HEK293 (cell line): ENCODE measurements around the gene CD300LF.

ENCODE experiments used
- CTCF ChIA-PET: fragments of 350-600 bp; formaldehyde crosslinking; extraction: SDS; loops from one replicate; lab custom pipeline; 2021; ENCODE audit warnings: antibody characterized with exemption; lab: Yijun Ruan, JAX
- POLR2A ChIA-PET: fragments of 300-600 bp; formaldehyde crosslinking; extraction: SDS; loops from one replicate; lab custom pipeline; 2020; ENCODE audit warnings: antibody characterized with exemption, inconsistent platforms; lab: Yijun Ruan, JAX
- H3K27ac ChIP-seq: fragments of 200-500 bp; sonication (Bioruptor generic); 2 replicates; pipeline ENCODE4 v1.5.1; 2014; ENCODE audit warnings: low read depth, low read length, control low read depth, inconsistent platforms; ENCODE audit errors: extremely low read depth
- H3K36me3 ChIP-seq, 2 experiments: fragments of 200-500 bp in 1 of 2; sonication (Bioruptor generic) in 1 of 2; 1 replicate in 1 of 2; 2 replicates in 1 of 2; pipeline ENCODE4 v1.5.1; 2014 to 2017; ENCODE audit warnings: inconsistent platforms in 2 of 2, low read length in 2 of 2; ENCODE audit not compliant: control insufficient read depth in 2 of 2, insufficient read depth in 1 of 2
- H3K4me1 ChIP-seq: fragments of 200-500 bp; sonication (Bioruptor generic); 2 replicates; pipeline ENCODE4 v1.5.1; 2014; ENCODE audit warnings: mild to moderate bottlenecking, low read length, inconsistent platforms; ENCODE audit not compliant: control insufficient read depth, insufficient read depth
- H3K4me3 ChIP-seq: 2 replicates; pipeline ENCODE4 v1.5.1; 2011; ENCODE audit warnings: low read depth, mild to moderate bottlenecking, control low read depth, low read length, moderate library complexity
- H3K9me3 ChIP-seq: fragments of 200-500 bp; sonication (Bioruptor generic); 2 replicates; pipeline ENCODE4 v1.5.1; 2014; ENCODE audit warnings: low read depth, low read length, inconsistent platforms; ENCODE audit not compliant: control insufficient read depth, insufficient read depth
- FEZF1 ChIP-seq: fragments of 450-650 bp; formaldehyde crosslinking; IDR thresholded peaks from 2 replicates; pipeline ENCODE4 v1.5.1; 2016; ENCODE audit warnings: missing biosample characterization, missing genetic modification characterization
- GLIS1 ChIP-seq: fragments of 450-650 bp; formaldehyde crosslinking; IDR thresholded peaks from 2 replicates; pipeline ENCODE4 v1.5.1; 2016; ENCODE audit warnings: missing biosample characterization, missing genetic modification characterization
- OVOL3 ChIP-seq: fragments of 450-650 bp; formaldehyde crosslinking; IDR thresholded peaks from 2 replicates; pipeline ENCODE4 v1.5.1; 2016; ENCODE audit warnings: missing biosample characterization, missing genetic modification characterization
- PATZ1 ChIP-seq: fragments of 450-650 bp; formaldehyde crosslinking; IDR thresholded peaks from 2 replicates; pipeline ENCODE4 v1.5.1; 2016; ENCODE audit warnings: missing biosample characterization, missing genetic modification characterization
- PRDM2 ChIP-seq: fragments of 450-650 bp; formaldehyde crosslinking; IDR thresholded peaks from 2 replicates; pipeline ENCODE4 v1.5.1; 2016; ENCODE audit warnings: missing biosample characterization, missing genetic modification characterization, borderline replicate concordance
- PRDM4 ChIP-seq: fragments of 450-650 bp; formaldehyde crosslinking; IDR thresholded peaks from 2 replicates; pipeline ENCODE4 v1.5.1; 2017; ENCODE audit warnings: missing biosample characterization, missing genetic modification characterization
- SCRT2 ChIP-seq: fragments of 450-650 bp; formaldehyde crosslinking; IDR thresholded peaks from 2 replicates; pipeline ENCODE4 v1.5.1; 2016; ENCODE audit warnings: missing biosample characterization, missing genetic modification characterization
- ZBTB6 ChIP-seq: fragments of 450-650 bp; formaldehyde crosslinking; IDR thresholded peaks from 2 replicates; pipeline ENCODE4 v1.5.1; 2017; ENCODE audit warnings: missing biosample characterization, missing genetic modification characterization
- ZBTB8A ChIP-seq: fragments of 450-650 bp; formaldehyde crosslinking; IDR thresholded peaks from 2 replicates; pipeline ENCODE4 v1.5.1; 2016; ENCODE audit warnings: missing biosample characterization, missing genetic modification characterization
- ZNF133 ChIP-seq: fragments of 450-650 bp; formaldehyde crosslinking; IDR thresholded peaks from 2 replicates; pipeline ENCODE4 v1.5.1; 2016; ENCODE audit warnings: missing biosample characterization, missing genetic modification characterization
- ZNF174 ChIP-seq: fragments of 450-650 bp; formaldehyde crosslinking; IDR thresholded peaks from 2 replicates; pipeline ENCODE4 v1.5.0; 2017; ENCODE audit warnings: missing biosample characterization, mild to moderate bottlenecking, missing genetic modification characterization
- ZNF274 ChIP-seq, 2 experiments: fragments of 200-500 bp in 1 of 2; fragments of 450-650 bp in 1 of 2; sonication (Bioruptor generic) in 1 of 2; formaldehyde crosslinking in 1 of 2; IDR thresholded peaks; 2 replicates each; pipeline versions ENCODE4 v1.5.1 to v1.6.1; 2014 to 2016; ENCODE audit warnings: borderline replicate concordance in 1 of 2, inconsistent platforms in 1 of 2, low read length in 1 of 2, missing biosample characterization in 1 of 2, missing genetic modification characterization in 1 of 2
- ZNF341 ChIP-seq: fragments of 450-650 bp; formaldehyde crosslinking; IDR thresholded peaks from 2 replicates; pipeline ENCODE4; 2016; ENCODE audit warnings: low read depth, missing biosample characterization, missing genetic modification characterization
- ZNF366 ChIP-seq: fragments of 450-650 bp; formaldehyde crosslinking; conservative IDR thresholded peaks from 2 replicates; pipeline ENCODE4 v1.5.1; 2016; ENCODE audit warnings: missing biosample characterization, missing genetic modification characterization
- ZNF394 ChIP-seq: fragments of 450-650 bp; formaldehyde crosslinking; IDR thresholded peaks from 2 replicates; pipeline ENCODE4 v1.5.1; 2016; ENCODE audit warnings: missing biosample characterization, missing genetic modification characterization, mild to moderate bottlenecking, moderate library complexity, borderline replicate concordance
- ZNF513 ChIP-seq: fragments of 450-650 bp; IDR thresholded peaks from 2 replicates; pipeline ENCODE4 v1.5.1; 2018; ENCODE audit warnings: missing biosample characterization, missing genetic modification characterization
- ZNF544 ChIP-seq: fragments of 450-650 bp; formaldehyde crosslinking; IDR thresholded peaks from 2 replicates; pipeline ENCODE4 v1.5.0; 2017; ENCODE audit warnings: missing biosample characterization, missing genetic modification characterization
- ZNF610 ChIP-seq: fragments of 450-650 bp; formaldehyde crosslinking; IDR thresholded peaks from 2 replicates; pipeline ENCODE4 v1.5.1; 2016; ENCODE audit warnings: missing biosample characterization, missing genetic modification characterization, borderline replicate concordance
- ZNF843 ChIP-seq: fragments of 450-650 bp; formaldehyde crosslinking; IDR thresholded peaks from 2 replicates; pipeline ENCODE4 v1.5.1; 2016; ENCODE audit warnings: missing biosample characterization, missing genetic modification characterization
- ZSCAN23 ChIP-seq: fragments of 450-650 bp; formaldehyde crosslinking; IDR thresholded peaks from 2 replicates; pipeline ENCODE4 v1.5.1; 2016; ENCODE audit warnings: missing biosample characterization, missing genetic modification characterization

The CD300LF gene

GRCh38 chr17:74757931-74758847, 45.5 kb upstream of the CD300LF start (continued):
- TF ChIP-seq ZNF513 (tag by site-specific recombination) (no peak), ZNF366 (tag by site-specific recombination) (peak; percentile 71), SCRT2 (tag by site-specific recombination) (peak; percentile 90), ZSCAN23 (no peak), ZNF544 (tag by site-specific recombination) (no peak), PATZ1 (tag by site-specific recombination) (peak; percentile 37; the same call in 1 of the 2 replicates), PRDM4 (0 out of 2 replicates have a peak, but pooled peaks have one; percentile 8), ZNF394 (tag by site-specific recombination) (0 out of 2 replicates have a peak, but pooled peaks have one; percentile 15), ZNF274 (IDR thresholded peaks at IDR 0.05; ENCODE audit: low read length) (no peak), ZNF274 (tag by site-specific recombination; IDR thresholded peaks at IDR 0.05; ENCODE audit: borderline replicate concordance) (no peak), ZBTB8A (tag by site-specific recombination) (peak; percentile 58; the same call in 1 of the 2 replicates), ZNF610 (tag by site-specific recombination) (no peak)

- H3K9me3 ChIP-seq = no peaks in the 10 kb centered on the region
- ChIA-PET CTCF (interaction anchor here (0.6 to 5.4 kb wide), 5 partner anchors 12 to 444 kb away, joined by 3 to 38 read pairs (median 4); partner anchors contain the start of gene RAB37), POLR2A (interaction anchor here (0.9 to 3.7 kb wide), 4 partner anchors 8 to 116 kb away, joined by 3 to 22 read pairs (median 6); partner anchors contain the start of genes FDXR and NAT9)
- no peak overlapping the region for H3K27ac ChIP-seq
- H3K36me3 ChIP-seq = no peaks in the 10 kb centered on the region
- H3K4me3 ChIP-seq = no peak overlapping the region
- peaks cover 14% of the 10 kb centered on the region for H3K4me1 ChIP-seq
- peak; percentile 78 for TF ChIP-seq ZBTB6
- TF ChIP-seq OVOL3 = no peak
- no peak for TF ChIP-seq ZNF133 (tag by site-specific recombination)
- no peak for TF ChIP-seq FEZF1 (tag by site-specific recombination)
- no peak for TF ChIP-seq ZNF174 (tag by site-specific recombination)
- TF ChIP-seq ZSCAN23 = no peak
- no peak for TF ChIP-seq PRDM2 (tag by site-specific recombination)
- TF ChIP-seq GLIS1 (tag by site-specific recombination) = no peak
- TF ChIP-seq ZNF341 (tag by site-specific recombination) = peak; percentile 89
- no peak for TF ChIP-seq ZNF843 (tag by site-specific recombination)
Measured at GRCh38 chr17:74757502-74757901, 44.8 kb upstream of the CD300LF start.
